Smooth muscle cell of bladder (primary cell): ENCODE measurements around the gene KLRF2. TPM values are rescaled to one million over a fixed set of nuclear protein-coding genes. Genes with fewer than 3 reads are reported as not detected.

ENCODE experiments used
- total RNA-seq: library from RNA; depleted of rRNA; stranded (reverse); fragments of >200 nt; gene quantifications from 2 replicates; pipeline ENCODE4 v1.2.3, GENCODE V29; 2014

KLRF2 gene
- not detected in 2 replicates for total RNA-seq

GRCh38 chr12:9881246-9881645, at the start of gene KLRF2:
KLRF2 (plus strand) TSS chr12:9881489; CDS start chr12:9881596, 107 bp downstream.

GRCh38 chr12:9869307-9870161, 11.8 kb upstream of the KLRF2 start, which contains the start of gene CLEC2B:
CLEC2B (minus strand) TSS chr12:9869354.

GRCh38 chr12:9932270-9932669, 51.0 kb downstream of the KLRF2 start, which contains the start of gene CLEC2A:
CLEC2A (minus strand) TSS chr12:9932370; CDS start chr12:9932329, 41 bp downstream.

Other genes with a start within 250 kb of the KLRF2 start
- 1.4 and 1.8 TPM in 2 replicates for gene CLEC2D, start 211.8 kb upstream of the KLRF2 start, total RNA-seq
- gene CLECL1, start 148.4 kb upstream of the KLRF2 start, total RNA-seq, result not detected in 2 replicates
- gene CD69, start 120.6 kb upstream of the KLRF2 start, total RNA-seq, result 0.14 TPM in 1 of 2 replicates, not detected in the other
- 0.18 and 0.43 TPM in 2 replicates for gene KLRF1, start 54.0 kb upstream of the KLRF2 start, total RNA-seq
- 22.3 and 25.7 TPM in 2 replicates for gene CLEC2B, start 12.1 kb upstream of the KLRF2 start, total RNA-seq
- gene CLEC2A, start 50.9 kb downstream of the KLRF2 start, total RNA-seq, result not detected in 2 replicates
- gene CLEC12A, start 89.9 kb downstream of the KLRF2 start, total RNA-seq, result not detected in 2 replicates
- gene CLEC1B, start 117.6 kb downstream of the KLRF2 start, total RNA-seq, result not detected in 2 replicates
- not detected in 2 replicates for gene CLEC12B, start 129.1 kb downstream of the KLRF2 start, total RNA-seq
- gene CLEC9A, start 149.2 kb downstream of the KLRF2 start, total RNA-seq, result not detected in 2 replicates
- 0.09 TPM in 1 of 2 replicates, not detected in the other for gene CLEC1A, start 217.5 kb downstream of the KLRF2 start, total RNA-seq
- 0.14 TPM in 1 of 2 replicates, not detected in the other for gene CLEC7A, start 248.7 kb downstream of the KLRF2 start, total RNA-seq